ENCODE data around the gene CHTF18.
"Not testable (repeated sequence)": the region's sequence is repeated elsewhere in the genome, so short reads cannot be mapped to it uniquely, and the experiment has no call there.

CHTF18 gene

DNA sequence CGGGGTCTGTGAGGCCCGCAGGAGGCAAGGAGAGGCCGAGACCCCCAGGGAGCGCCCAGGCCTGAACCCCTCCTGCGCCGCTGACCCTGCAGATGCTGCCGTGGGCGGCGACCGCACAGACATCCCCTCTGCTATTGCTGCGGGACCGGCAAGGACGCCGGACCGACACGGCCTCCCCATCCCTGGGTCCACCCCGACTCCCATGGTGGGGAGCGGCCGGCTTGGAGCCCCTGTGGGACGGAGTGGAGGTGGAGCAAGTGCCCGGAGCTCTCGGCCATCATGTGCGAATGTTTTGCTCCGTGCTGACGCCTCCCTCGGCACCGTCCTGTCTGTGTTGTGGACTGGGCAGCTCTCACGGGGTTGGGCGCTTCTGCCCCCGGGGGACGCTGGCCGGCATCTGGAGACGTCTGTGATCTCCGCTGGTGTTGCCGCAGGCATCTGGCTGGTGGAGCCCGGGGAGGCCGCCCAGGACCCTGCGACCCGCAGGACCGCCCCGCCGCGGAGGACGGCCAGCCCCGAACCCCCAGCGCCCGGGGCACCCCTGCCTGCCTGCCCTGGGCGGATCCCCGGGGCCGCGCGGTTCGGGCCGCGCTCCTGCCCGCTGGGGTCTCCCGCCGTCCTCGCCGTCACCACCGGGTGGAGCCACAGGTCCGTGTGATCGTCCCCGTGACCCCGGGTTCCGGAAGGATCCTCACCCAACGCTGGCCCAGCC lies 24.9 kb downstream of the CHTF18 start:
- peaks cover 4% of the 10 kb centered on the region for H3K4me1 ChIP-seq (ENCODE audit: control insufficient read depth, insufficient read depth, low read length)
- peaks cover 0 to under 1% of the 10 kb centered on the region in 2 donors for H3K9me3 ChIP-seq (ENCODE audit: control insufficient read depth in 2 of 2, low read length in 2 of 2)
- H3K27me3 ChIP-seq (ENCODE audit: control insufficient read depth in 1 of 2, insufficient read depth in 2 of 2, low read length in 2 of 2) = peaks cover 24 to 39% of the 10 kb centered on the region in 2 donors
- no peak overlapping the region for H3K27ac ChIP-seq (ENCODE audit: low read length)
- no peak overlapping the region for H3K4me3 ChIP-seq (ENCODE audit: low read length in 2 of 2)
- no peak overlapping the region for H3K9ac ChIP-seq (ENCODE audit: low read length in 2 of 2)
- no peaks in the 10 kb centered on the region for H3K36me3 ChIP-seq (ENCODE audit: control insufficient read depth in 2 of 2, insufficient read depth in 2 of 2, low read length in 2 of 2)

DNA sequence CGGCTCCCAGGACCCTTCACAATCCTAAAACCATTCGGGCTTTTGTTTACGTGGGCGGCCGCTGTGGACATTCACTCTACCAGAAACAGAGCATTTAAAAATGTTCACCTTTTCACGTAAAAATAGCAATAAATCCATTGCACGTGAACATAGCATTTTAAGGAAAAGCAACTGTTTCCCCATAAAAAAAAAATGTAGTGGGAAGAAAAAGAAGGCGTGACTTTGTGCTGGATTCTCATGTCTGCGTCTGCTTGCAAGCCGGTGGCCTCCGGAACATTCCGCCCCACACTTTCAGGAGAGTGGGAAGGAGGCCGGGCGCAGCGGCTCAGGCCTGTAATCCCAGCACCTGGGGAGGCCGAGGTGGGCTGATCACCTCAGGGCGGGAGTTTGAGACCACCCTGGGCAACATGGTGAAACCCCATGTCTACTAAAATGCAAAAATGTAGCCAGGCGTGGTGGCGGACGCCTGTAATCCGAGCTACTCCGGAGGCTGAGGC lies 25.5 kb downstream of the CHTF18 start:
- Histone ChIP-seq H3K4me3 (ENCODE audit: low read length in 2 of 2) (no peak overlapping the region), H3K36me3 (ENCODE audit: control insufficient read depth in 2 of 2, insufficient read depth in 2 of 2, low read length in 2 of 2) (no peaks in the 10 kb centered on the region), H3K27me3 (ENCODE audit: control insufficient read depth in 1 of 2, insufficient read depth in 2 of 2, low read length in 2 of 2) (peaks cover 29 to 45% of the 10 kb centered on the region in 2 donors), H3K9ac (ENCODE audit: low read length in 2 of 2) (no peak overlapping the region), H3K9me3 (ENCODE audit: control insufficient read depth in 2 of 2, low read length in 2 of 2) (peaks cover 0 to 5% of the 10 kb centered on the region in 2 donors), H3K27ac (ENCODE audit: low read length) (no peak overlapping the region), H3K4me1 (ENCODE audit: control insufficient read depth, insufficient read depth, low read length) (no peaks in the 10 kb centered on the region)

DNA sequence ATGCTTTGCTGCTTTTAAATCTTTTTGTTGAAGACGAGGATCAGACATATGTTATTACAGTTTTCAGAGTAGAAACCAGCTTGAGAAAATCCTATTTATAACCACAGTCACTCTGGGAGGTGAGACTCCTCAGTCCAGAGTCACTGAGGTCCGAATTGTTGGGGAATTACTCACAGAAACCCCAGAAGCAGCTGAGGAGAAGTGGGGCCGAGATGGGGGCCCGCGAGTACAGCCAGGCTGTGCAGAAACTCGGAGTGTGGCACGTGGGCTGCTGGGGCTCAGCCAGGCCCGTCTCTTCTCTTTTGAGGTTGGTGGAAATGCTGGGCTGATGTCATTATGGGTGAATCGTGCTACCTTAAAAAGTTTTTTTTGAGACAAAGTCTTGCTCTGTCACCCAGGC lies 26.6 kb downstream of the CHTF18 start:
- Histone ChIP-seq H3K36me3 (ENCODE audit: control insufficient read depth in 2 of 2, insufficient read depth in 2 of 2, low read length in 2 of 2) (no peaks in the 10 kb centered on the region), H3K9ac (ENCODE audit: low read length in 2 of 2) (no peak overlapping the region), H3K4me1 (ENCODE audit: control insufficient read depth, insufficient read depth, low read length) (no peaks in the 10 kb centered on the region), H3K9me3 (ENCODE audit: control insufficient read depth in 2 of 2, low read length in 2 of 2) (peaks cover 0 to 5% of the 10 kb centered on the region in 2 donors), H3K27ac (ENCODE audit: low read length) (no peak overlapping the region), H3K27me3 (ENCODE audit: control insufficient read depth in 1 of 2, insufficient read depth in 2 of 2, low read length in 2 of 2) (peaks cover 29 to 53% of the 10 kb centered on the region in 2 donors), H3K4me3 (ENCODE audit: low read length in 2 of 2) (no peak overlapping the region)

DNA sequence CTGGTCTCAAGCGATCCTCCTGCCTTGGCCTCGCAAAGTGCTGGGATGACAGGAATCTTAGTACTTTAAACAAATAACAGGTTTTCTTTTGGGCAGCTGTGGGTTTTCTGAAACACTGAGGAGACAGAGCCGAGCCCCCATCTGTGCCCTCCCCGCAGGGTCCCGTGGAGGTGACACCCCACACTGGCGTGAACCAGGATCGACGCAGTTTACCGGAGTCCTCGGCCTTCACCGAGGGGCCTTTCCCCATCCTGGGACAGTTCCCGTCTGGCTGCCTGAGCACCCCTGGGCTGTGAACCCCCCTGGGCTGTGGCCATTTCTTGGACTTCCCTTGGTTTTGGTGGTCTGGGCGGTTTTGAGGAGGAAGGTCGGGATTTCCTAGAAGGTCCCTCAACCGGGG lies 27.4 kb downstream of the CHTF18 start:
- Histone ChIP-seq H3K9me3 (ENCODE audit: control insufficient read depth in 2 of 2, low read length in 2 of 2) (peaks cover 0 to 5% of the 10 kb centered on the region in 2 donors), H3K4me3 (ENCODE audit: low read length in 2 of 2) (no peak overlapping the region), H3K27ac (ENCODE audit: low read length) (no peak overlapping the region), H3K36me3 (ENCODE audit: control insufficient read depth in 2 of 2, insufficient read depth in 2 of 2, low read length in 2 of 2) (no peaks in the 10 kb centered on the region), H3K9ac (ENCODE audit: low read length in 2 of 2) (no peak overlapping the region), H3K27me3 (ENCODE audit: control insufficient read depth in 1 of 2, insufficient read depth in 2 of 2, low read length in 2 of 2) (peaks cover 29 to 53% of the 10 kb centered on the region in 2 donors), H3K4me1 (ENCODE audit: control insufficient read depth, insufficient read depth, low read length) (no peaks in the 10 kb centered on the region)

DNA sequence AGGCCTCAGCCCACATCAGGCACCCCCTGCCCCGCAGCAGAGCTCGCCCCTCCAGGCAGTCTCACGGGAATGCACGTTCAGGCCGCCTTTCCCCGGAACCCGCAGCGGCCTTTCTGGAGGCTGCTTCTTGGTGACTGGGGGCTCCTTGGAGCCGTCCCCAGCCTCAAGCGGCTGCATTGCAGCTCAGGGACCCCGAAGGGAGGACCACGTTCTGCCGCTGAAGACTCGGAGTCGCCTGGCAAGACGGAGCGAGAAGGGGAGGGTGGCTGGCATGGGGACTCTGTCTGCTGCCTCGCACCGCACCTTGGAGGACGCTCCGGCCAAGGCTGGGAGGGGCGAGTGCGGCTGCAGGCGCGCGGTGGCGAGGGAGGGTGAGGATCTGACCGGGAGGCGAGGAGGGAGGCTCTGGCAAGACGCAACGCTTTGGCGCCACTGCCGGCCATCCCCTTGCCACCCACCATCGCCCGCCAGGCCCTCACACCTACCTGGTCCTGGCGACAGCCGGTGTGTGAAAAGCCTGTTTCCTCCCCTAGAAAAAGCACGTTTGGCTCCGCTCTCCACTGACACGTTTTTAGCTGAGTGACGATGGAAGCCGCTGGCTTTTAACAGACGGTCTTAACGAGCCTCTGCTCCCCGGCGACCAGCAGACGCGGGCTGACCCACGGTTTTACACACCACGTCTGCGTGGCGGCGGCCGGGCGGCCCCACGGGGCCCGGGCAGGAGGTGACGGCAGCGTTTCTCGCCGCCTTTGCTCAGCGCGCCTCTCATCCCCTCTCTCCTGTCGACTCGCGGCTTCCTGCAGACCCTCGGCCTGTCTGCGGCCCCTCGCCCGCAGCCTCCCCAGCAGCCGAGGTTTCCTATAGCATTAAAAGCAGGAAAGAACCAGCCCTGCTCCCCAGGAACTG lies 28.8 kb downstream of the CHTF18 start:
- Histone ChIP-seq H3K4me1 (ENCODE audit: control insufficient read depth, insufficient read depth, low read length) (no peaks in the 10 kb centered on the region), H3K9ac (ENCODE audit: low read length in 2 of 2) (no peak overlapping the region), H3K27me3 (ENCODE audit: control insufficient read depth in 1 of 2, insufficient read depth in 2 of 2, low read length in 2 of 2) (peaks cover 26 to 54% of the 10 kb centered on the region in 2 donors), H3K4me3 (ENCODE audit: low read length in 2 of 2) (no peak overlapping the region), H3K9me3 (ENCODE audit: control insufficient read depth in 2 of 2, low read length in 2 of 2) (peaks cover 0 to 5% of the 10 kb centered on the region in 2 donors), H3K36me3 (ENCODE audit: control insufficient read depth in 2 of 2, insufficient read depth in 2 of 2, low read length in 2 of 2) (no peaks in the 10 kb centered on the region), H3K27ac (ENCODE audit: low read length) (no peak overlapping the region)

DNA sequence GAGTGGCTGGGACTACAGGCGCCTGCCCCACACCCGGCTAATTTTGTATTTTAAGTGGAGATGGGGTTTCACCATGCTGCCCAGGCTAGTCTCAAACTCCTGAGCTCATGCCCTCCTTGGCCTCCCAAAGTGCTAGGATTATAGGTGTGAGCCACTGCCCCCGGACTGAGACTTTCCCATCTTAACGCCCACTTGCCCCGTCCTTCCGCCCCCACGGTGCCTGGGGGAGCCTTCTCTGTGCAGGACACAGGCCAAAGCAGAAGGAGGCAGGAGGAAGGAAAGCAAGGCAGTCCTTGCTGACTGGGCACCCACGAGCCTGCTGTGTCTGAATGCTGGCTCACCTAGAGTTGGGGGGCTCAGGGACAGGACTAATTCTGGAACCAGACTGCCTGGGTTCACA lies 29.7 kb downstream of the CHTF18 start:
- Histone ChIP-seq H3K27me3 (ENCODE audit: control insufficient read depth in 1 of 2, insufficient read depth in 2 of 2, low read length in 2 of 2) (peaks cover 30 to 53% of the 10 kb centered on the region in 2 donors), H3K4me1 (ENCODE audit: control insufficient read depth, insufficient read depth, low read length) (no peaks in the 10 kb centered on the region), H3K36me3 (ENCODE audit: control insufficient read depth in 2 of 2, insufficient read depth in 2 of 2, low read length in 2 of 2) (no peaks in the 10 kb centered on the region), H3K27ac (ENCODE audit: low read length) (no peak overlapping the region), H3K4me3 (ENCODE audit: low read length in 2 of 2) (no peak overlapping the region), H3K9me3 (ENCODE audit: control insufficient read depth in 2 of 2, low read length in 2 of 2) (peaks cover 0 to 5% of the 10 kb centered on the region in 2 donors), H3K9ac (ENCODE audit: low read length in 2 of 2) (no peak overlapping the region)

GRCh38 chr16:818592-818991 lies 30.2 kb downstream of the CHTF18 start:
- no peak overlapping the region for H3K4me3 ChIP-seq (ENCODE audit: low read length in 2 of 2)
- H3K27ac ChIP-seq (ENCODE audit: low read length) = no peak overlapping the region
- H3K9ac ChIP-seq (ENCODE audit: low read length in 2 of 2) = no peak overlapping the region
- peaks cover 29 to 50% of the 10 kb centered on the region in 2 donors for H3K27me3 ChIP-seq (ENCODE audit: control insufficient read depth in 1 of 2, insufficient read depth in 2 of 2, low read length in 2 of 2)
- H3K36me3 ChIP-seq (ENCODE audit: control insufficient read depth in 2 of 2, insufficient read depth in 2 of 2, low read length in 2 of 2) = no peaks in the 10 kb centered on the region
- H3K9me3 ChIP-seq (ENCODE audit: control insufficient read depth in 2 of 2, low read length in 2 of 2) = peaks cover 0 to 5% of the 10 kb centered on the region in 2 donors
- no peaks in the 10 kb centered on the region for H3K4me1 ChIP-seq (ENCODE audit: control insufficient read depth, insufficient read depth, low read length)

GRCh38 chr16:819336-820043 lies 31.1 kb downstream of the CHTF18 start:
- Histone ChIP-seq H3K9ac (ENCODE audit: low read length in 2 of 2) (no peak overlapping the region), H3K36me3 (ENCODE audit: control insufficient read depth in 2 of 2, insufficient read depth in 2 of 2, low read length in 2 of 2) (no peaks in the 10 kb centered on the region), H3K9me3 (ENCODE audit: control insufficient read depth in 2 of 2, low read length in 2 of 2) (peaks cover 0 to 5% of the 10 kb centered on the region in 2 donors), H3K27ac (ENCODE audit: low read length) (no peak overlapping the region), H3K4me3 (ENCODE audit: low read length in 2 of 2) (no peak overlapping the region), H3K27me3 (ENCODE audit: control insufficient read depth in 1 of 2, insufficient read depth in 2 of 2, low read length in 2 of 2) (peaks cover 24 to 46% of the 10 kb centered on the region in 2 donors), H3K4me1 (ENCODE audit: control insufficient read depth, insufficient read depth, low read length) (no peaks in the 10 kb centered on the region)

GRCh38 chr16:820044-820408 lies 31.6 kb downstream of the CHTF18 start:
- not testable (repeated sequence) for H3K27ac ChIP-seq (ENCODE audit: low read length); H3K9me3 ChIP-seq (ENCODE audit: control insufficient read depth in 2 of 2, low read length in 2 of 2); H3K4me3 ChIP-seq (ENCODE audit: low read length in 2 of 2); H3K9ac ChIP-seq (ENCODE audit: low read length in 2 of 2); H3K36me3 ChIP-seq (ENCODE audit: control insufficient read depth in 2 of 2, insufficient read depth in 2 of 2, low read length in 2 of 2); H3K4me1 ChIP-seq (ENCODE audit: control insufficient read depth, insufficient read depth, low read length)
- peaks cover 28 to 48% of the 10 kb centered on the region in 2 donors for H3K27me3 ChIP-seq (ENCODE audit: control insufficient read depth in 1 of 2, insufficient read depth in 2 of 2, low read length in 2 of 2)

DNA sequence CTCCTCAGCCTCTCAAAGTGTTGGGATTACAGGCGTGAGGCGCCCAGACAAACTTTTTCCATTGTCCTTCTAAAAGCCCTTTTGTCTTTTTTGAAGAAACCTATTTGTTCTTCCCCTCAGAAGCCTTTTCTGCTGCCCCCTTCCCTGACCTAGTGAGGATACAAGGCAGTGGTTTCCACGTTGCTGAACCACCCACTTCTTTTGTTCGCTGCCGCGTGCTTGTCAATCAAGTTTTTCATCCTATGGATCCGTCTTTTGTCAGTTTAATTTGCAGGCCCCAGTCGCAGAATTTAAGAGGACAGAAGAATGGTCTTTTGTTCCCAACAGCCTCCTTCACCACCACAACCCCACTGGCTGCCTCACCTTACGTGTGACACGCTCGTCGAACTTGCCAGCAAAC lies 32.3 kb downstream of the CHTF18 start:
- no peak overlapping the region for H3K4me3 ChIP-seq (ENCODE audit: low read length in 2 of 2)
- no peak overlapping the region for H3K9ac ChIP-seq (ENCODE audit: low read length in 2 of 2)
- H3K27ac ChIP-seq (ENCODE audit: low read length) = no peak overlapping the region
- peaks cover 0 to 5% of the 10 kb centered on the region in 2 donors for H3K9me3 ChIP-seq (ENCODE audit: control insufficient read depth in 2 of 2, low read length in 2 of 2)
- H3K36me3 ChIP-seq (ENCODE audit: control insufficient read depth in 2 of 2, insufficient read depth in 2 of 2, low read length in 2 of 2) = no peaks in the 10 kb centered on the region
- peaks cover 3% of the 10 kb centered on the region for H3K4me1 ChIP-seq (ENCODE audit: control insufficient read depth, insufficient read depth, low read length)
- H3K27me3 ChIP-seq (ENCODE audit: control insufficient read depth in 1 of 2, insufficient read depth in 2 of 2, low read length in 2 of 2) = peaks cover 33 to 48% of the 10 kb centered on the region in 2 donors
